HepG2 (cell line): Measurements from ENCODE around the gene RBM22. TPM values are rescaled to one million over a fixed set of nuclear protein-coding genes. Genes with fewer than 3 reads are reported as not detected.

Experiments used
- HNRNPH1 ChIP-seq: fragments of 200-400 bp; formaldehyde crosslinking; optimal IDR thresholded peaks from 2 replicates; pipeline ENCODE3; 2017; ENCODE audit warnings: mild to moderate bottlenecking, low read depth, low read length
- ONECUT2 ChIP-seq: sonication (generic); formaldehyde crosslinking; IDR thresholded peaks from 2 replicates; pipeline ENCODE4 v1.4.0; 2020; ENCODE audit warnings: missing genetic modification reagents
- TFDP1 ChIP-seq: IDR thresholded peaks from 2 replicates; pipeline ENCODE4 v1.6.1; 2016; ENCODE audit warnings: missing compliant biosample characterization, missing genetic modification reagents, borderline replicate concordance
- ZFP37 ChIP-seq: sonication (generic); formaldehyde crosslinking; IDR thresholded peaks from 2 replicates; pipeline ENCODE4 v1.4.0; 2020; ENCODE audit warnings: missing genetic modification reagents, borderline replicate concordance
- ZNF331 ChIP-seq: sonication (generic); formaldehyde crosslinking; IDR thresholded peaks from 2 replicates; pipeline ENCODE4 v1.4.0; 2020; ENCODE audit warnings: missing genetic modification reagents
- ZNF337 ChIP-seq: sonication (generic); formaldehyde crosslinking; IDR thresholded peaks from 2 replicates; pipeline ENCODE4 v1.5.1; 2020; ENCODE audit warnings: missing genetic modification reagents, low read depth, mild to moderate bottlenecking, borderline replicate concordance
- ZNF484 ChIP-seq: sonication (generic); formaldehyde crosslinking; IDR thresholded peaks from 2 replicates; pipeline ENCODE4 v1.5.1; 2020; ENCODE audit warnings: mild to moderate bottlenecking, low read depth, missing genetic modification reagents, borderline replicate concordance
- polyA plus RNA-seq, 8 experiments: library from polyadenylated mRNA; depleted of rRNA in 3 of 8; stranded (reverse) in 7 of 8; unstranded in 1 of 8; fragments of >200 nt; fragmentation: Illumina TruSeq in 4 of 8; extraction: Trizol in 4 of 8; gene quantifications; 2 replicates each; pipeline versions ENCODE4 v1.2.1 to v1.2.3, GENCODE V29; 2011 to 2016; ENCODE audit warnings: low read depth in 4 of 8, missing spikeins in 1 of 8, mixed read lengths in 1 of 8; ENCODE audit not compliant: insufficient read depth in 1 of 8
- total RNA-seq, 5 experiments: library from RNA; depleted of rRNA; stranded (reverse); fragments of >200 nt; fragmentation: Illumina TruSeq; extraction: Trizol; gene quantifications; 2 replicates each; pipeline ENCODE4 v1.2.3, GENCODE V29; 2016; ENCODE audit warnings: low read depth in 1 of 5
- TF ChIP-seq, protein P1 (sequence below): sonication (generic); formaldehyde crosslinking; IDR thresholded peaks from 2 replicates; pipeline ENCODE4 v1.5.1; 2020; ENCODE audit warnings: missing genetic modification reagents, mild to moderate bottlenecking, borderline replicate concordance
- TF ChIP-seq, protein P2 (sequence below): sonication (generic); formaldehyde crosslinking; IDR thresholded peaks from 2 replicates; pipeline ENCODE4 v1.4.0; 2020; ENCODE audit warnings: mild to moderate bottlenecking, missing genetic modification reagents, borderline replicate concordance
- TF ChIP-seq, protein P3 (sequence below): sonication (generic); formaldehyde crosslinking; IDR thresholded peaks from 2 replicates; pipeline ENCODE4 v1.8.0; 2022; ENCODE audit warnings: mild to moderate bottlenecking, missing genetic modification reagents, moderate library complexity
- TF ChIP-seq, protein P4 (sequence below): sonication (generic); formaldehyde crosslinking; IDR thresholded peaks from 2 replicates; pipeline ENCODE4 v1.4.0; 2020; ENCODE audit warnings: missing genetic modification reagents, borderline replicate concordance
- TF ChIP-seq, protein P5 (sequence below), 2 experiments: sonication (generic) in 1 of 2; formaldehyde crosslinking in 1 of 2; IDR thresholded peaks; 2 replicates each; pipeline versions ENCODE4 v1.4.0 to v1.6.1; 2018 to 2020; ENCODE audit warnings: missing genetic modification reagents in 2 of 2, borderline replicate concordance in 1 of 2, low read depth in 1 of 2, mild to moderate bottlenecking in 1 of 2, missing biosample characterization in 1 of 2

RBM22 gene
- total and polyA plus RNA-seq, 2 of the 13 experiments (the other 11 are each of a cell fraction or from before 2014, with no cell fraction given): 28.3 to 35.0 TPM

- TF ChIP-seq ZFP37 (CRISPR knock-in tag) (no peak), ZNF331 (CRISPR knock-in tag) (no peak), TFDP1 (CRISPR knock-in tag) (peak; percentile 27; the same call in 1 of the 2 replicates), ZNF337 (CRISPR knock-in tag) (no peak), ZNF484 (no peak), HNRNPH1 (peak; percentile 54), ONECUT2 (CRISPR knock-in tag) (no peak)
- TF ChIP-seq, protein P1, sequence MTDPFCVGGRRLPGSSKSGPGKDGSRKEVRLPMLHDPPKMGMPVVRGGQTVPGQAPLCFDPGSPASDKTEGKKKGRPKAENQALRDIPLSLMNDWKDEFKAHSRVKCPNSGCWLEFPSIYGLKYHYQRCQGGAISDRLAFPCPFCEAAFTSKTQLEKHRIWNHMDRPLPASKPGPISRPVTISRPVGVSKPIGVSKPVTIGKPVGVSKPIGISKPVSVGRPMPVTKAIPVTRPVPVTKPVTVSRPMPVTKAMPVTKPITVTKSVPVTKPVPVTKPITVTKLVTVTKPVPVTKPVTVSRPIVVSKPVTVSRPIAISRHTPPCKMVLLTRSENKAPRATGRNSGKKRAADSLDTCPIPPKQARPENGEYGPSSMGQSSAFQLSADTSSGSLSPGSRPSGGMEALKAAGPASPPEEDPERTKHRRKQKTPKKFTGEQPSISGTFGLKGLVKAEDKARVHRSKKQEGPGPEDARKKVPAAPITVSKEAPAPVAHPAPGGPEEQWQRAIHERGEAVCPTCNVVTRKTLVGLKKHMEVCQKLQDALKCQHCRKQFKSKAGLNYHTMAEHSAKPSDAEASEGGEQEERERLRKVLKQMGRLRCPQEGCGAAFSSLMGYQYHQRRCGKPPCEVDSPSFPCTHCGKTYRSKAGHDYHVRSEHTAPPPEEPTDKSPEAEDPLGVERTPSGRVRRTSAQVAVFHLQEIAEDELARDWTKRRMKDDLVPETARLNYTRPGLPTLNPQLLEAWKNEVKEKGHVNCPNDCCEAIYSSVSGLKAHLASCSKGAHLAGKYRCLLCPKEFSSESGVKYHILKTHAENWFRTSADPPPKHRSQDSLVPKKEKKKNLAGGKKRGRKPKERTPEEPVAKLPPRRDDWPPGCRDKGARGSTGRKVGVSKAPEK: no peak
- TF ChIP-seq, protein P2, sequence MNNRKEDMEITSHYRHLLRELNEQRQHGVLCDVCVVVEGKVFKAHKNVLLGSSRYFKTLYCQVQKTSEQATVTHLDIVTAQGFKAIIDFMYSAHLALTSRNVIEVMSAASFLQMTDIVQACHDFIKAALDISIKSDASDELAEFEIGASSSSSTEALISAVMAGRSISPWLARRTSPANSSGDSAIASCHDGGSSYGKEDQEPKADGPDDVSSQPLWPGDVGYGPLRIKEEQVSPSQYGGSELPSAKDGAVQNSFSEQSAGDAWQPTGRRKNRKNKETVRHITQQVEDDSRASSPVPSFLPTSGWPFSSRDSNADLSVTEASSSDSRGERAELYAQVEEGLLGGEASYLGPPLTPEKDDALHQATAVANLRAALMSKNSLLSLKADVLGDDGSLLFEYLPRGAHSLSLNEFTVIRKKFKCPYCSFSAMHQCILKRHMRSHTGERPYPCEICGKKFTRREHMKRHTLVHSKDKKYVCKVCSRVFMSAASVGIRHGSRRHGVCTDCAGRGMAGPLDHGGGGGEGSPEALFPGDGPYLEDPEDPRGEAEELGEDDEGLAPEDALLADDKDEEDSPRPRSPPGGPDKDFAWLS (CRISPR knock-in tag): no peak
- TF ChIP-seq, protein P3, sequence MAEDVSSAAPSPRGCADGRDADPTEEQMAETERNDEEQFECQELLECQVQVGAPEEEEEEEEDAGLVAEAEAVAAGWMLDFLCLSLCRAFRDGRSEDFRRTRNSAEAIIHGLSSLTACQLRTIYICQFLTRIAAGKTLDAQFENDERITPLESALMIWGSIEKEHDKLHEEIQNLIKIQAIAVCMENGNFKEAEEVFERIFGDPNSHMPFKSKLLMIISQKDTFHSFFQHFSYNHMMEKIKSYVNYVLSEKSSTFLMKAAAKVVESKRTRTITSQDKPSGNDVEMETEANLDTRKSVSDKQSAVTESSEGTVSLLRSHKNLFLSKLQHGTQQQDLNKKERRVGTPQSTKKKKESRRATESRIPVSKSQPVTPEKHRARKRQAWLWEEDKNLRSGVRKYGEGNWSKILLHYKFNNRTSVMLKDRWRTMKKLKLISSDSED (CRISPR knock-in tag): no peak
- TF ChIP-seq, protein P4, sequence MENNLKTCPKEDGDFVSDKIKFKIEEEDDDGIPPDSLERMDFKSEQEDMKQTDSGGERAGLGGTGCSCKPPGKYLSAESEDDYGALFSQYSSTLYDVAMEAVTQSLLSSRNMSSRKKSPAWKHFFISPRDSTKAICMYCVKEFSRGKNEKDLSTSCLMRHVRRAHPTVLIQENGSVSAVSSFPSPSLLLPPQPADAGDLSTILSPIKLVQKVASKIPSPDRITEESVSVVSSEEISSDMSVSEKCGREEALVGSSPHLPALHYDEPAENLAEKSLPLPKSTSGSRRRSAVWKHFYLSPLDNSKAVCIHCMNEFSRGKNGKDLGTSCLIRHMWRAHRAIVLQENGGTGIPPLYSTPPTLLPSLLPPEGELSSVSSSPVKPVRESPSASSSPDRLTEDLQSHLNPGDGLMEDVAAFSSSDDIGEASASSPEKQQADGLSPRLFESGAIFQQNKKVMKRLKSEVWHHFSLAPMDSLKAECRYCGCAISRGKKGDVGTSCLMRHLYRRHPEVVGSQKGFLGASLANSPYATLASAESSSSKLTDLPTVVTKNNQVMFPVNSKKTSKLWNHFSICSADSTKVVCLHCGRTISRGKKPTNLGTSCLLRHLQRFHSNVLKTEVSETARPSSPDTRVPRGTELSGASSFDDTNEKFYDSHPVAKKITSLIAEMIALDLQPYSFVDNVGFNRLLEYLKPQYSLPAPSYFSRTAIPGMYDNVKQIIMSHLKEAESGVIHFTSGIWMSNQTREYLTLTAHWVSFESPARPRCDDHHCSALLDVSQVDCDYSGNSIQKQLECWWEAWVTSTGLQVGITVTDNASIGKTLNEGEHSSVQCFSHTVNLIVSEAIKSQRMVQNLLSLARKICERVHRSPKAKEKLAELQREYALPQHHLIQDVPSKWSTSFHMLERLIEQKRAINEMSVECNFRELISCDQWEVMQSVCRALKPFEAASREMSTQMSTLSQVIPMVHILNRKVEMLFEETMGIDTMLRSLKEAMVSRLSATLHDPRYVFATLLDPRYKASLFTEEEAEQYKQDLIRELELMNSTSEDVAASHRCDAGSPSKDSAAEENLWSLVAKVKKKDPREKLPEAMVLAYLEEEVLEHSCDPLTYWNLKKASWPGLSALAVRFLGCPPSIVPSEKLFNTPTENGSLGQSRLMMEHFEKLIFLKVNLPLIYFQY (CRISPR knock-in tag): 0 out of 2 replicates have a peak, but pooled peaks have one; percentile 39
- TF ChIP-seq, protein P5, sequence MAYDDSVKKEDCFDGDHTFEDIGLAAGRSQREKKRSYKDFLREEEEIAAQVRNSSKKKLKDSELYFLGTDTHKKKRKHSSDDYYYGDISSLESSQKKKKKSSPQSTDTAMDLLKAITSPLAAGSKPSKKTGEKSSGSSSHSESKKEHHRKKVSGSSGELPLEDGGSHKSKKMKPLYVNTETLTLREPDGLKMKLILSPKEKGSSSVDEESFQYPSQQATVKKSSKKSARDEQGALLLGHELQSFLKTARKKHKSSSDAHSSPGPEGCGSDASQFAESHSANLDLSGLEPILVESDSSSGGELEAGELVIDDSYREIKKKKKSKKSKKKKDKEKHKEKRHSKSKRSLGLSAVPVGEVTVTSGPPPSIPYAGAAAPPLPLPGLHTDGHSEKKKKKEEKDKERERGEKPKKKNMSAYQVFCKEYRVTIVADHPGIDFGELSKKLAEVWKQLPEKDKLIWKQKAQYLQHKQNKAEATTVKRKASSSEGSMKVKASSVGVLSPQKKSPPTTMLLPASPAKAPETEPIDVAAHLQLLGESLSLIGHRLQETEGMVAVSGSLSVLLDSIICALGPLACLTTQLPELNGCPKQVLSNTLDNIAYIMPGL (CRISPR knock-in tag; IDR thresholded peaks at IDR 0.05; ENCODE audit: borderline replicate concordance in 1 of 2, low read depth in 1 of 2): peak; percentile 88 to 93
These were observed at the start of gene RBM22 (continued) for GRCh38 chr5:150700594-150701377.
